B cell (primary cell): Measurements from ENCODE around the gene VANGL2.

Experiments
- CTCF ChIP-seq: fragments of 200-600 bp; IDR thresholded peaks from one replicate; pipeline ENCODE4 v1.8.0; 2022; ENCODE audit warnings: antibody characterized with exemption, mild to moderate bottlenecking
- EZH2 ChIP-seq: IDR thresholded peaks from 2 replicates; pipeline ENCODE4 v1.6.1; 2012; ENCODE audit warnings: borderline replicate concordance, low read depth, mild to moderate bottlenecking, moderate library complexity, low read length; ENCODE audit not compliant: insufficient read depth, poor library complexity, severe bottlenecking

DNA sequence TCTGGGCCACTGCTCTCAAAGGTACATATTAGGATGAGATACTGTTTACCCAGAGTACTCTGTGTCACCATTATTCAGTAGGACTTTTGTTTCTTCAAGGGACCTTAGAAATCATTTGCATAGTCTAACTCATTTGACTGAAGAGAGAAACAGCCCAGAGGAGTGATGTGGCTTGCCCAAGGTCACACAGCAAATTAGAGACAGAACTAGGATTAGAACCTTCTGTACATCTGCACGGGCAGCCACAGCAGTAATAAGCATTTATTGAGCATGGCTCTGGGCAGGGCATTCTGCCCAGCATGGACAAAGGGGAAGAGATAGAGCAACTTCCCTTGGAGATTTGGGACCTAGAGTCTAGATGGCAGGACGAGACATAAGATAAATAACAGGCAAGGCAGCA lies 39.2 kb upstream of the VANGL2 start:
- TF ChIP-seq CTCF: no peak
- TF ChIP-seq EZH2: no peak
